HL-60 (cell line): ENCODE measurements around the gene IFITM2.
"Not testable (repeated sequence)": the region's sequence is repeated elsewhere in the genome, so short reads cannot be mapped to it uniquely, and the experiment has no call there.

Experiments
- DNase-seq, 2 experiments: peaks; one replicate each; pipeline ENCODE4 v3.0.0-alpha.2; 2010 to 2020; ENCODE audit warnings: low read depth in 1 of 2, low spot score in 1 of 2
- H3K27ac ChIP-seq: fragments of 250-450 bp; sonication (Bioruptor Pico); replicated peaks from 2 replicates; pipeline ENCODE4 v1.5.1; 2020; ENCODE audit warnings: mild to moderate bottlenecking, moderate library complexity
- H3K27me3 ChIP-seq: fragments of 250-450 bp; sonication (Bioruptor Pico); 2 replicates; pipeline ENCODE4 v1.5.1; 2021; ENCODE audit warnings: mild to moderate bottlenecking, moderate library complexity; ENCODE audit not compliant: insufficient read depth, poor library complexity, severe bottlenecking
- H3K4me3 ChIP-seq: replicated peaks from 2 replicates; pipeline ENCODE4 v1.5.1; 2011; ENCODE audit warnings: mild to moderate bottlenecking, control low read depth, low read length; ENCODE audit not compliant: insufficient read depth
- GABPA ChIP-seq: IDR thresholded peaks from 2 replicates; pipeline ENCODE4 v1.6.1; 2012; ENCODE audit warnings: low read depth
- POLR2AphosphoS5 ChIP-seq: IDR thresholded peaks from 2 replicates; pipeline ENCODE4 v1.6.1; 2012; ENCODE audit warnings: low read depth
- SPI1 ChIP-seq: IDR thresholded peaks from 2 replicates; pipeline ENCODE4 v1.6.1; 2012; ENCODE audit warnings: low read depth, mild to moderate bottlenecking, borderline replicate concordance
- TF ChIP-seq, protein P1 (sequence below): IDR thresholded peaks from 2 replicates; pipeline ENCODE4 v1.6.1; 2012; ENCODE audit warnings: low read depth; ENCODE audit not compliant: insufficient replicate concordance
- TF ChIP-seq, protein P2 (sequence below): IDR thresholded peaks from one replicate; pipeline ENCODE4 v1.5.1; 2011; ENCODE audit warnings: low read length, control low read depth, inconsistent platforms; ENCODE audit not compliant: insufficient read depth

The IFITM2 gene

DNA sequence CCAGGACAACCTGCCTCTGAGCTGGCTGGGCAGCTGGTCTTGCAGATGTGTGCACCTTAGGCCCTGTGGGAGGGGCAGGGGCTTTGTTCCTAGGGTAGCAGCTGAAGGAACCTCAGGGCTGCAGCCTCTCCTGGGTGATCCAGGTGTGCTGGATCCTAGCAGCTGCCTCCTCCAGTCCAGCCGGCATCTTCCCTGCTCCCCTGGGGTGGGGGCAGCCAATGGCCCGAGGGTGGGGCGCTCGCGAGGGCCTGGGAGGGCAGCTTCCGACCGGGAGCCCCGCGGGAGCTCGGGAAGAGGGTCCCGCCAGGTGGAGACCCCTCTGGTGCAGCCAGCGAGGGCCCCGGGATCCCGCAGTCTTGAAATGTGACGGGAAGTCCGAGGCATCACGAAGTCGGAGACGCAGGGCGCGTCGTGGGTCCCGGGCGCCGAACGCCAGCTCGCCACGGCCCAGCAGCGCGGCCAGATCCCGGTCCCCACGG, 7.9 kb downstream of the IFITM2 start:
- Histone ChIP-seq H3K27ac (no peak overlapping the region), H3K4me3 (no peak overlapping the region), H3K27me3 (peaks cover 12% of the 10 kb centered on the region)
- no peak for DNase-seq
- TF ChIP-seq POLR2AphosphoS5 (no peak), SPI1 (no peak), GABPA (no peak)
- TF ChIP-seq, protein P1, sequence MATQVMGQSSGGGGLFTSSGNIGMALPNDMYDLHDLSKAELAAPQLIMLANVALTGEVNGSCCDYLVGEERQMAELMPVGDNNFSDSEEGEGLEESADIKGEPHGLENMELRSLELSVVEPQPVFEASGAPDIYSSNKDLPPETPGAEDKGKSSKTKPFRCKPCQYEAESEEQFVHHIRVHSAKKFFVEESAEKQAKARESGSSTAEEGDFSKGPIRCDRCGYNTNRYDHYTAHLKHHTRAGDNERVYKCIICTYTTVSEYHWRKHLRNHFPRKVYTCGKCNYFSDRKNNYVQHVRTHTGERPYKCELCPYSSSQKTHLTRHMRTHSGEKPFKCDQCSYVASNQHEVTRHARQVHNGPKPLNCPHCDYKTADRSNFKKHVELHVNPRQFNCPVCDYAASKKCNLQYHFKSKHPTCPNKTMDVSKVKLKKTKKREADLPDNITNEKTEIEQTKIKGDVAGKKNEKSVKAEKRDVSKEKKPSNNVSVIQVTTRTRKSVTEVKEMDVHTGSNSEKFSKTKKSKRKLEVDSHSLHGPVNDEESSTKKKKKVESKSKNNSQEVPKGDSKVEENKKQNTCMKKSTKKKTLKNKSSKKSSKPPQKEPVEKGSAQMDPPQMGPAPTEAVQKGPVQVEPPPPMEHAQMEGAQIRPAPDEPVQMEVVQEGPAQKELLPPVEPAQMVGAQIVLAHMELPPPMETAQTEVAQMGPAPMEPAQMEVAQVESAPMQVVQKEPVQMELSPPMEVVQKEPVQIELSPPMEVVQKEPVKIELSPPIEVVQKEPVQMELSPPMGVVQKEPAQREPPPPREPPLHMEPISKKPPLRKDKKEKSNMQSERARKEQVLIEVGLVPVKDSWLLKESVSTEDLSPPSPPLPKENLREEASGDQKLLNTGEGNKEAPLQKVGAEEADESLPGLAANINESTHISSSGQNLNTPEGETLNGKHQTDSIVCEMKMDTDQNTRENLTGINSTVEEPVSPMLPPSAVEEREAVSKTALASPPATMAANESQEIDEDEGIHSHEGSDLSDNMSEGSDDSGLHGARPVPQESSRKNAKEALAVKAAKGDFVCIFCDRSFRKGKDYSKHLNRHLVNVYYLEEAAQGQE: no peak
- TF ChIP-seq, protein P2, sequence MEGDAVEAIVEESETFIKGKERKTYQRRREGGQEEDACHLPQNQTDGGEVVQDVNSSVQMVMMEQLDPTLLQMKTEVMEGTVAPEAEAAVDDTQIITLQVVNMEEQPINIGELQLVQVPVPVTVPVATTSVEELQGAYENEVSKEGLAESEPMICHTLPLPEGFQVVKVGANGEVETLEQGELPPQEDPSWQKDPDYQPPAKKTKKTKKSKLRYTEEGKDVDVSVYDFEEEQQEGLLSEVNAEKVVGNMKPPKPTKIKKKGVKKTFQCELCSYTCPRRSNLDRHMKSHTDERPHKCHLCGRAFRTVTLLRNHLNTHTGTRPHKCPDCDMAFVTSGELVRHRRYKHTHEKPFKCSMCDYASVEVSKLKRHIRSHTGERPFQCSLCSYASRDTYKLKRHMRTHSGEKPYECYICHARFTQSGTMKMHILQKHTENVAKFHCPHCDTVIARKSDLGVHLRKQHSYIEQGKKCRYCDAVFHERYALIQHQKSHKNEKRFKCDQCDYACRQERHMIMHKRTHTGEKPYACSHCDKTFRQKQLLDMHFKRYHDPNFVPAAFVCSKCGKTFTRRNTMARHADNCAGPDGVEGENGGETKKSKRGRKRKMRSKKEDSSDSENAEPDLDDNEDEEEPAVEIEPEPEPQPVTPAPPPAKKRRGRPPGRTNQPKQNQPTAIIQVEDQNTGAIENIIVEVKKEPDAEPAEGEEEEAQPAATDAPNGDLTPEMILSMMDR: no peak

DNA sequence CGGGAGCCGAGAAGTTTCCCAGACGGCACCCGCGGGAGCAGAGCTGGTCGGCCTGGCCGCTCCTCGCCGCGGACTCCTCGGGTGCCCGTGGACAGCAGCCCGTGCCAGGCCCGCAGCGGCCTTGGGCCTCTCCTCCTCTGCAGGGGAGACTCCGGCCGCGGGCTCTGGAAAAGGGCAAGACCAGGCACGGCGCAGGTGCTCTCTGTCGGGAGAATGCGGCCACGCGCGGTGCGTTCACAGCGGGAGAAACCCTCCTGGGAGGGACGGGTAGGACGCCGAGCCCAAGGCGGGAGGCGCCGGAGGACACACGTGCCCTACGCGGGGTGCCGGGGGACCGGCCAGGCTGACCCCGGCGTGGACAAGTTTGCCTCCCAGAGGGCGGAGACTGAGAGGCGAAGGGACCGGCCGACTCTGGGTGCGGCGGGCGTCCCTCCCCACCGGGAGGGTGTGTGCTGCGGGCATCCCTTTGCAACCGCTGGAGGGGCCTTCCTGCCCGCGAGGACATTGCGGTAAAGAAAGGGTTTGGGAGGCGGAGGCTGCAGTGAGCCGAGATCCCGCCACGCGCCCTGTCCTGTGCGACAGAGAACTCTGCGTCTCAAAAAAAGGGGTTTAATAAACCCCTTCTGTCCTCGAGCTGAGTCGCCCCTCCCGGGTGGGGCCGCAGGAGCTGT, 8.6 kb downstream of the IFITM2 start:
- TF ChIP-seq, protein P2: no peak
- TF ChIP-seq POLR2AphosphoS5 (no peak), GABPA (no peak), SPI1 (no peak)
- TF ChIP-seq, protein P1: no peak
- no peak overlapping the region for H3K4me3 ChIP-seq
- DNase-seq: no peak
- H3K27me3 ChIP-seq: peaks cover 12% of the 10 kb centered on the region
- H3K27ac ChIP-seq: no peak overlapping the region

DNA sequence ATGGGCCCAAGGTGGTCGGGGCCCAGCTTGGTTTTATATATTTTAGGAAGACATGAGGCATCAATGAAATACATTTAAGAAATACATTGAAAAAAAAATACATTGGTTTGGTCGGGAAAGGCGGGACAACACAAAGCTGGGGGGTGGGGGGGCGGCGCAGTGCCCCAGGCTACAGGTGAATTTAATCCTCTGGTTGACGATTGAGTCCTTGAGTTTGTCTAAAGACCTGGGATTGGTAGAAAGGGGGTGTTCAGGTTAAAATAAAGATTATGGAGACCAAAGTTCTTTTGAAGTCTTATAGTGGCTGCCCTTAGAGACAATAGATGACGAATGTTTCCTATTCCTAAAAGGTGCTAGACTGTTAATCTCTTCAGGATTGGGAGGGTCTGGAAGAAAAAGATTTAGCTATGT, 9.3 kb downstream of the IFITM2 start:
- Histone ChIP-seq H3K27me3 (peaks cover 12% of the 10 kb centered on the region), H3K4me3 (no peak overlapping the region), H3K27ac (no peak overlapping the region)
- no peak for TF ChIP-seq SPI1
- TF ChIP-seq, protein P2: no peak
- TF ChIP-seq, protein P1: no peak
- no peak for TF ChIP-seq POLR2AphosphoS5
- no peak for TF ChIP-seq GABPA
- no peak for DNase-seq

DNA sequence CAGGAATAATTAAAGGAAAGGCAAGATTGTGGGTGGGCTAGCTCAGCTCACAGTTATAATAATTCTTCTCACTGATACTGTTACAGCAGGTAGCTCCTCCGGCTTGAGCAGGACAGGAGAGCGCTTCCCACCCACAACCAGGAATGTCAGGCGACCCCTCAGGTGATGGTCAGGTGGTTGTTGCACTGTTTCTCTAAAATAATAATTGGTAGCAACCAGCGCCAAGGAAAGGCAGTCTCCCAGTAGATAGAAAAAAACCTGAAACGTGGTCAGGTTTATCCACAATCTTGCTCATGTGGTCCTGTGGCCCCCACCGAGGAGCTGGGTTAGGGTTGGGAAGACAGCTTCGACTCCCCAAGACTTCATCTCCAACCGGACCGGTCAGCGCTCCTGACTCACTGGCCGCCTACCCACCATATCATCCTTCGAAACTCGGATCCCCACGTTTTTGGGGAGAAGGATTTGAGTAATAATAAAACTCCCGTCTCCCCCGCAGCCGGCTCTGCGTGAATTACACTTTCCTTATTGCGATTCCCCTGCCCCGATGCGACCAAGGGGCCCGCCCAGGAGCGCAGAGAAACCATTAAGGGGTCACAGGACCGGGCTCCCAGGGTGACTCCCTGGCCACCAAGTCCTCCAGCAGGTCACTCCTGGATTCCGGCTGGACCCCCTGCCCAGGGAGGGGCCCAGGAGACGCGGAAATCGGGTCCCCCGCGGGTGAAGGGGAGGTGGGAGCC, 10.2 kb downstream of the IFITM2 start:
- H3K27me3 ChIP-seq: peaks cover 12% of the 10 kb centered on the region
- not testable (repeated sequence) for H3K4me3 ChIP-seq, DNase-seq, H3K27ac ChIP-seq

DNA sequence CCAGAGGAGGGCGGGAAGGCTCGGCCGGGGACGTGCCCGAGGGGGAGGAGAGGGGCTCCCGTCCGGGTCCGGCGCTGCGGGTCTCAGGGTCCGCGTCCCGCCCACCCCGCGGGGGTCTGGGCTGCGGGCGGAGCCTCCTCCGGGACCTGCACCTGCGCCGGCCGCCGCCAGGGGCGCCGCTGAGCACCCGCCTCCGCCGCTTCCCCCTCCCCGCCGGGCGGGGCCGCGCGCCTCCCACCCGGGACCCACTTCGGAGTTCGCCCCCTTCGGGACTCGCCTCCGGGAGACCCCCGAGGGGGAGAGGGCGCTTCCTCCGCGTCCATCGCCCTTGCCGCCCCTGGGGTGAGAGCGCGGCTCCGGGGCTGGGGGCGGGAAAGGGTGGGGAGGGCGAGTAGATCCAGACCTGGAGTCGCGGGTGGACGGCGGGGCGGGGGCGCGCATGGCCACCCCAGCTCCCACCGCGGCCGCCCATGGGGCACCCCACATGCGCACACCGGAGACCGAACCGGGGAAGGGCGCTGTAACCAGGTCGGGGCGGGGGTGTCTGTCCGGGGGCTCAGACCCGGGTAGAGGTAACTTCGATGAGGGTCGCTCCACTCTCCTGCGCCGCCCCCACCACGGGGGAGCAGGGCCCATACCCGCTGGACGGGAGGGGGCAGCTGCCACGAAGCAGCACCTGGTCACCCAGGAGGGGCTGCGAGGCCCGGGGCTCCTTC, 10.9 kb downstream of the IFITM2 start:
- DNase-seq, H3K27ac ChIP-seq, H3K4me3 ChIP-seq: not testable (repeated sequence)
- peaks cover 12% of the 10 kb centered on the region for H3K27me3 ChIP-seq
